HG02763 (cell line): ENCODE results near the gene PAIP1.
"Not testable (repeated sequence)": the region's sequence is repeated elsewhere in the genome, so short reads cannot be mapped to it uniquely, and the experiment has no call there.

Source experiments
- ATAC-seq: cut with Tn5 transposase; IDR thresholded peaks from one replicate; pipeline ENCODE4 v1.9.1; 2021; ENCODE audit warnings: mild to moderate bottlenecking, moderate library complexity; ENCODE audit not compliant: unreplicated experiment

PAIP1 gene

GRCh38 chr5:43571237-43571636 lies 14.4 kb upstream of the PAIP1 start:
- no peak for ATAC-seq

GRCh38 chr5:43570450-43571158 lies 13.7 kb upstream of the PAIP1 start:
- ATAC-seq: no peak

DNA sequence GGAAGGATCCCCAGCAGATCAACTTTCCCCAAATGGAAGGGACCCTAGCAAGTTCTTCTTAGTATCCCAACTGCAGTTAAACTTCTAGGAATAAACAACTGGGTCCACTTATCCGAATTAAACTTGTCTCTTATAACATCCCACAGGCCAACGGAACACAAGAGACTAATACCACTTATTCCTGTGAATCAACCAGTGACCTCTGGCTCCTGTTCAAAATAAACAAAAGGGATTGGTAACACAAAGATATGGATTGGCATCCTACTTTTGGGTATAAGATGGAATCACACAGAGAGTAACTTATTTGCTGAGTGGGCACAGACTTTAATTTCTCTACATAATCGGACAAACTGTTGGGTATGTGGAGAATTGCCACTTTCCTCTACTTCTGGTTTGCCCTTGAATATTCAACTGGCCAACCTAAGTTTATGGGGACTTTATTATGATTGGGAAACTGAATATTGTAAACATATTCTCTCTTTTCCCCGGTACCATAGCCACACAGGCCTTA lies 12.4 kb upstream of the PAIP1 start:
- no peak for ATAC-seq

DNA sequence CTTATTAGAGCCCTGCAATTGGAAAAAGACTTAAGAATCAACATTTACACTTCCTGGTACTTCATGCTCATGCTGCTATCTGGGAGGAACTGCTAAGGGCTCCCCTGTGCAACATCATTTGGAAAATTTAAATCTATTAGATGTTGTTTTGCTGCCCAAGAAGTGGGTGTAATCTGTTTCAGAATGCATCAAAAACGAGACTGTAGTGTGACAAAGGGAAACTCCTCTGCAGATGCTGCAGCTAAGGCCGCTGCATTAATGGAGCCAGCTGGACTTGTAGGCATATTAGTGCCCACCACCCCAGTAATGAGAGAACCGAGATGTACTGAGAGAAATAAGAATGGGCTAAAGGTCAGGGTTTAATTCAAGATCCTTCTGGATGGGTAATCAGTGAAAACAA lies 11.1 kb upstream of the PAIP1 start:
- ATAC-seq: no peak

DNA sequence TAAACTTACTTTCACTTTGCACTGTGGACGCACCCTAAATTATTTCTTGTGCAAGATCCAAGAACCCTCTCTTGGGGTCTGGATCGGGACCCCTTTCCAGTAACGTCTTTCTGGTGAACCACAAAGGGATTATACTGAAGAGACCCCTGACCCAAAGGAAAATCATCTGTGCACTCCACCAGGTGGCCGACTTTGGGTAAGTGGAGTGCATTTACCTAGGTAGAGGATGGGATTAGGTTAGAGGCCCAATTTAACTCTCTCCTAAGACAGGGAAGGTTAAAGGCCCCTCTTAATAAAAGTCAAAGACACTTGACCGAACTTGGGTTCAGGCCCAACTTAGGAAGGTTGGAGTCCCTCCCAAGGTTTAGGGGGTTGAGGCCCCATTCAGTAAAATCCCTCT lies 8.2 kb upstream of the PAIP1 start:
- ATAC-seq: no peak

- ATAC-seq: no peak
These were observed 7.5 kb upstream of the PAIP1 start for GRCh38 chr5:43564289-43564850.

DNA sequence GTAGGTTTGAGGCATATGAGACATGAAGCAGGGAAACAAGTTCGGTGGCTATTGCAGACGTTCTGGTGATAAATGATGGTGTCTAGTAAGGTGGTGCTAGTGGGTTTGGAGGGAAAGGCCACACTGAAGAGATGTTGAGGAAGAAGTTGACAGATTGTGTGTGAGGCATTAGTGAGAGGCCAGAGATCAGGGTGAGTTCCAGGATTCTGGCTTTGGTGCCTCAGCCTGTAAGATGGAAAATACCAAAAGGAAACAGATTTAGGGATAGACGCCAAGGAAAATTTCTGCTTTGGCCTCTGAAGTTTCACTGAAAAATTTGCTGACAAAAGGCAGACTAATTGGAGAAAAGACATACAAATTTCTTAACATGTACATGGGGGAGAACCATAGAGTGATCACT lies 6.4 kb upstream of the PAIP1 start:
- no peak for ATAC-seq

DNA sequence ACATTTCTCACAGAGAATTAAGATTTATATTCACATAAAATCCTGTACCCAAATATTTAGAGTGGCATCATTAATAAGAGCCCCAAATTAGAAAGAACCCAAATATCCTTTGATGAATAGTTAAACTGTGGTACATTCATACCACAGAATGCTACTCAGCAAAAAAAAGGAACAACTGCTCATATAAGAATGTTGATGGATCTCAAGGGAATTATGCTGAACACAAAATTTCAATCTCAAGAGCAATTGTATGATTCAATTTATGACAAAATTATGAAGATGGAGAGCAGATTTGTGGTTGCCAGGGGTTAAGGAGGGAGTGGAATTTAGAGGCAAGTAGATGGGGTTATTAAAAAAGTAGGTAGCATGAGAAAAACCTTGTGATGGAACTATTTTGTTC lies 4.5 kb upstream of the PAIP1 start:
- ATAC-seq: no peak

DNA sequence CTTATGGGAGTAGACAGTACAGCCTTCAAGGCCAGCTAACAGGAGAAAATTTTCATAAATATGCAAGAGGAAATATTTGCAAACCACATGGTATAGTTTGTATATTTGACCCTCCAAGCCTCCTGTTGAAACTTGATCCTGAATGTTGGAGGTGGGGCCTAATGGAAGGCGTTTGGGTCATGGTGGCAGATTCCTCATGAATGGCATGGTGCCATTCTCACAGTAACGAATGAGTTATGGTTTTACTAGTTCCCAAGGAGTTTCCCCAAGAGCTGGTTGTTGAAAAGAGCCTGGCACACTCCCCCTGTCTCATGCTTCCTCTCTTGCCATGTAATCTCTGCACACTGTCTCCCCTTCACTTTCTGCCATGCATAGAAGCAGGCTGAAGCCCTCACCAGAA lies 3.3 kb upstream of the PAIP1 start:
- ATAC-seq: no peak

DNA sequence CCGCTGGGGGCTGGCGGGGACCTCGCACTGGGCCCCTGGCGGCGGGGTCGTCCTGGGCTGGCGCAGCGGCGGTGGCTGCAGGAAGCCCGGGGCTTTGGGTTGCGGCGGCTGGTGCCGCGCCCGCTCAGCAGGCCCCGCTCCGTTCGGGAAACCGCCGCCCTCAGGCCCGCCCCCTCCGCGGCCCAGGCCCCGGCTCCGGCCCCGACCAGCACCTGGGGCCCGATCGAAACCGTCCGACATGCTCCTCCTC lies 345 bp downstream of the PAIP1 start:
- ATAC-seq: peak; percentile 89

DNA sequence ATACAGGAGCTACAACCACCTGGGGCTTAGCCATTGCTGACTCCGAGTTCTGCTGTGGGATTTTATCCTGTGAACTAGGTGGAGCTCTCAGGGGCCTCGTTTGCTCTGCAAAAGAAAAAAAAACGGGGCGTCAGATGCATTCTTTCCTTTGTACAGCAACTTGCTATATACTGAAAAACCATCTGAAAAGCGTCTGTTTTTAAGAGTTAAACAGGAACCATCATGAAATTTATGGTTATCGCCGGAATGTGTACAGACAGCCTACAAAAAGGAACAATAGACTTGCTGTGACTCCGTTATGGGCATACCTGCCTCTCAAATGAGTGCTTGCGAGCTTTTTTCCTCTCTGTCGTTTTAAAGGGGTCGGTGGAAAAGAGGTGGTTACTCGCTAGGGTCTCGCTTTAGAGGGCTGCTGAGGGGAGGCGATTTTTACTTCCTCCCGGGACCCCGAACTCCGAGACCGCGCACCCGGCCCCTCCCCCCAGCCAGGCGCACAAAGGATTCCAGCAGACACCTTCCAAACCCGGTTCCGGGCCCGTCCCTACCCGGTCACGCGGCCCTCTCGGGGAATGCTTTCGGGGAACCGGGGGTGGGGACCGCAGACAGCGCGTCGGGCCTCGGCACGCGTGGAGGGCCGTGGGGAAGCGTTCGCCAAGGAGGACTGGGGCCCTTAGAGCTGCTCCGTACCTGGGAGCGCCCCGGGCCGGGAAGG lies 826 bp downstream of the PAIP1 start:
- peak; percentile 29 for ATAC-seq

- no peak for ATAC-seq
These were observed 2.4 kb downstream of the PAIP1 start for GRCh38 chr5:43554497-43554896.

DNA sequence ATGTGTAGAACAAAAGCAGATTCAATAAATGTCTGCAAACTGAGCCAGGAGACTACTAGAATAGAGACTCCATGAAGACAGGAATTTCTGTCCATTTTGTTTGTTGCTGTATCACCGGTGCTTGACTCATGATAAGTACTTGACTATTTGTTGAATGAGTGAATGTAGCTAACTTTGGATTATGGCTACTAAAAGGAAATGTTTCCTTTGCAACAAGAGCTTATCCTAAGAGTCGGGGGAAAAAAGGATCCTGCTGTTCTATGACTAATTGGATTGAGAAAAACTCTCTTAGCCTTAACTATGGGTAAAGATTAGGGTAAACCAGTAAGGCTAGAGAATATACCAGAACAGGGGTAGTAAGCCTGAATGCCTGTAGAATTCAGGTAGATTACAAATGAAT lies 3.5 kb downstream of the PAIP1 start:
- no peak for ATAC-seq

DNA sequence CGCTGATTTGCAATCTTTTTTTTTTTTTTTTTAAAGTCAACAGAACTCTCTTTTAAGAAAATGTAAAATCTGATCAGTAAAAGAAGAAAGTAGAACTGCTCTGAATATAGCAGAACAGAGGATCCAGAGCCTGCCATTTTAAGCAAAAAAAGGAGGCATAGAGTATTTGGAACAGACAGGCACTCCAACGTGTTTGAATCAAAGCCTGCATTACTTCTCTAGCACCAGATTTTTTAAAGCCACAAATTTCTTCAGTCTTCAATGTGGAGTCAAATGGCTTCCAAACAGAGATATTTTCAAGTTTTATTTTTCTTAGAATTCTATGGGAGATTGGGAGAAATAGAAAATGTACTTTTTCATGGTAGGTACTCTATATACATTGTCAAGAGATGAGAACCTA lies 5.1 kb downstream of the PAIP1 start:
- no peak for ATAC-seq

DNA sequence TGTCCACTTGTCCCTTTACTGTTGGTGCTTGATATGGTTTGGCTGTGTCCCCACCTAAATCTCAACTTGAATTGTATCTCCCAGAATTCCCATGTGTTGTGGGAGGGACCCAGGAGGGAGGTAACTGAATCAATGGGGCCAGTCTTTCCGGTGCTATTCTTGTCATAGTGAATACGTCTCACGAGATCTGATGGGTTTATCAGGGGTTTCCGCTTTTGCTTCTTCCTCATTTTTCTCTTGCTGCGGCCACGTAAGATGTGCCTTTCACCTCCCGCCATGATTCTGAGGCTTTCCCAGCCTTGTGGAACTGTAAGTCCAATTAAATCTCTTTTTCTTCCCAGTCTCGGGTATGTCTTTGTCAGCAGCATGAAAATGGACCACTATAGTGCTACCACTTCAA lies 7.6 kb downstream of the PAIP1 start:
- ATAC-seq: not testable (repeated sequence)

- no peak for ATAC-seq
These were observed 8.5 kb downstream of the PAIP1 start for GRCh38 chr5:43548358-43548757.

DNA sequence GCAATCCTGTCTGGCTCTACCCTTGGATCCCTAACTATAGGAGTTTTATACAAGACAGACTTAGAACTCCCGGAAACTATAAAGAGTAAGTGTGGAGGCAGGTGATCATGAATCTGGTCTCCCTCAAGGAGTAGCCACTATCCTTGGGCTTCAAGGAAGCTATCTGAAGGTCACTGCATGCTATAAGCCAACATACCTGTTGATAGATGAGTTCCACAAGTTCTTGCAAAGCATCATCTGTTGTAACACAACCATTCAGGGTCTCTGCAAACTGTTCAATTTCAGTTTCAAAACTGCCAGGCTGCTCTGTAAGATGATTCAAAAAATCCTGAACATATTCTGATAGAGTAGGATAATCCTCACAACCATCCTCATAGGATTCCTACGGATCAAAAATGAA lies 9.3 kb downstream of the PAIP1 start:
- no peak for ATAC-seq

DNA sequence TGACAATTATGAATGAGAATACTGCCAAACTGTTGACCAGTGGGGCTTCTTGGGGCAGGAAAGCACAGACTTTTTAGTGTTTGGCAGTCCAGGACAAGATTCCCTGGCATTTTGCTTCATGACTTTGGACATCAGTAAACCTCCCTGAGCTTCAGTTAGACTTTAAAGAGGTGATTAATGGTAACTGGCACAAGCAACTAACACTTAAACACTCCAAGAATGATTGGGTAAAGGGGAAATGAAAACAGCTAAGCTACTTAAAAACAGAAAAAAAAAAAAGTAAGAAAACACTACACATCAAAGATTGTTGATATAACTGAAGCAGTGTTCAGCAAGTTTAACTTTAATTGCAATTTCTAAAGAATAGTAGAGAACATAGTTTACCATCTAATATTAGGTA lies 13.4 kb downstream of the PAIP1 start:
- ATAC-seq: no peak

GRCh38 chr5:43540746-43541145 lies 16.1 kb downstream of the PAIP1 start:
- ATAC-seq: no peak

DNA sequence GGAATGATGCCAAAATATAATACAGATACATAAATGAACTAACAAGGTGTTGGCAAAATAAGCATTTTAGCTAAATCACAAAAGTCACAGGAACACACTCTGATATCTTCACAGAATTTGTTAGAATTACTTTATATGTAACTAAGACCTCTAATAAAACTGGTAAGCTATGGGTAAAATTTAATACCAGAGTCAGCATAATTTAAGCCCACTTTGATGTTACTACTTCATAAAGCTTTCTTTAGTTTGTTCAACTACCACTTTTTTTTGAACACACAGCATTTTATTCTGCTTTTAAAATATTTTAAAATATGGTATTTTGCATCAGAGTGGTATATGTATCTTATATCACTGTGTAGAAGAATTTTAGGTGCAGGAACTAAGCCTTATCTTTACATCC lies 19.9 kb downstream of the PAIP1 start:
- no peak for ATAC-seq

DNA sequence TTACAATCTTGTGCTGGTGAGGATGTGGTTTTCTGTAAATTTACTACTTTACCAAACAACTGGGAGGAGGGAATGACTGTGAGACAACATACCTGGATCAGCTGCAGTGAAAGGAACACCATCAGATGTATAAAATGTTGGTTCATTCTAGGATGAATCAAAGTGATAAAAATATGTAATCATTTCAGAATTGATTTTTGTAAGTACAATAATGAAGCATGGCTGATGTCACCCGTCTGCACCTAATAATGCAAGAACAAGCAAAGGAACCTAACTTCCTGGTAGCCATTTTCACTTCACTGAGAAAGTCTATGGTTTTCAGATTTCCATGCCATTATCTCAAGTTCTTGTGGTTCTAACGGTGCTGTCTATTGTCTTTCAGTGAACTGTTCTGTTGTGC lies 23.2 kb downstream of the PAIP1 start:
- ATAC-seq: no peak

GRCh38 chr5:43530648-43531047 lies 26.2 kb downstream of the PAIP1 start:
- ATAC-seq: no peak

GRCh38 chr5:43523662-43524072 lies 33.2 kb downstream of the PAIP1 start:
- no peak for ATAC-seq
